WERI-Rb-1 (cell line): ENCODE data around the gene TDRKH.

Experiments used
- DNase-seq: peaks from one replicate; pipeline ENCODE4 v3.0.0-alpha.2; 2020
- H3K27ac ChIP-seq: fragments of 250-450 bp; sonication (Bioruptor Pico); 2 replicates; pipeline ENCODE4 v1.5.1; 2020; ENCODE audit warnings: mild to moderate bottlenecking, moderate library complexity
- H3K27me3 ChIP-seq: fragments of 250-450 bp; sonication (Bioruptor Pico); 2 replicates; pipeline ENCODE4 v1.5.1; 2021; ENCODE audit warnings: mild to moderate bottlenecking, low read depth, moderate library complexity; ENCODE audit not compliant: insufficient read depth, severe bottlenecking
- H3K36me3 ChIP-seq: fragments of 250-450 bp; sonication (Bioruptor Pico); 2 replicates; pipeline ENCODE4 v1.5.1; 2020; ENCODE audit warnings: mild to moderate bottlenecking, moderate library complexity
- H3K4me3 ChIP-seq: 2 replicates; pipeline ENCODE4 v1.5.1; 2011; ENCODE audit warnings: low read depth, mild to moderate bottlenecking, control low read depth, low read length
- H3K9me3 ChIP-seq: fragments of 250-450 bp; sonication (Bioruptor Pico); 2 replicates; pipeline ENCODE4 v1.5.1; 2021; ENCODE audit warnings: mild to moderate bottlenecking, moderate library complexity; ENCODE audit not compliant: severe bottlenecking
- TF ChIP-seq, protein P1 (sequence below): IDR thresholded peaks from 2 replicates; pipeline ENCODE4 v1.5.1; 2011; ENCODE audit warnings: low read depth, mild to moderate bottlenecking, control low read depth, inconsistent platforms, low read length

Gene TDRKH

DNA sequence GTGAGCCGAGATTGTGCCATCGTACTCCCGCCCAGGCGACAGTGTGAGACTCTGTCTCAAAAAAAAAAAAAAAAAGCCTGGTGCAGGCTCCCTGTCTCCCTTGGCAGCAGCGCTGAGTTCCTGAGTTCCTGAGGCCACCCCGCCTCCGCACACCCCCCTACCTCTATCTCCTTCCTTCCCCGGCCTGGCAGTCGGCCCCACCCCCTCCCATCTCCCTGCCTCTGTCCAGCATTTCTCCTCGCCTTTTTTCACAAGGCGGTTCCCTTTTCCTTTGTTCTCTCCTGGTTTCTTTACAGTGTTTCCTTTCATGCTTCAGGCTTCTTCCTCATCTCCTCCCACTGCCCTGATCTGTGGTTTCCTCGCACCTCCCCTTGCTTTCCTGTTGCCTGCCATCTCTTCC, 38.6 kb upstream of the TDRKH start:
- no peaks in the 10 kb centered on the region for H3K27me3 ChIP-seq
- no peaks in the 10 kb centered on the region for H3K36me3 ChIP-seq
- H3K4me3 ChIP-seq = no peak overlapping the region
- no peak overlapping the region for H3K27ac ChIP-seq
- DNase-seq = peak; percentile 60
- H3K9me3 ChIP-seq = no peaks in the 10 kb centered on the region
- TF ChIP-seq, protein P1, sequence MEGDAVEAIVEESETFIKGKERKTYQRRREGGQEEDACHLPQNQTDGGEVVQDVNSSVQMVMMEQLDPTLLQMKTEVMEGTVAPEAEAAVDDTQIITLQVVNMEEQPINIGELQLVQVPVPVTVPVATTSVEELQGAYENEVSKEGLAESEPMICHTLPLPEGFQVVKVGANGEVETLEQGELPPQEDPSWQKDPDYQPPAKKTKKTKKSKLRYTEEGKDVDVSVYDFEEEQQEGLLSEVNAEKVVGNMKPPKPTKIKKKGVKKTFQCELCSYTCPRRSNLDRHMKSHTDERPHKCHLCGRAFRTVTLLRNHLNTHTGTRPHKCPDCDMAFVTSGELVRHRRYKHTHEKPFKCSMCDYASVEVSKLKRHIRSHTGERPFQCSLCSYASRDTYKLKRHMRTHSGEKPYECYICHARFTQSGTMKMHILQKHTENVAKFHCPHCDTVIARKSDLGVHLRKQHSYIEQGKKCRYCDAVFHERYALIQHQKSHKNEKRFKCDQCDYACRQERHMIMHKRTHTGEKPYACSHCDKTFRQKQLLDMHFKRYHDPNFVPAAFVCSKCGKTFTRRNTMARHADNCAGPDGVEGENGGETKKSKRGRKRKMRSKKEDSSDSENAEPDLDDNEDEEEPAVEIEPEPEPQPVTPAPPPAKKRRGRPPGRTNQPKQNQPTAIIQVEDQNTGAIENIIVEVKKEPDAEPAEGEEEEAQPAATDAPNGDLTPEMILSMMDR = no peak

- no peak overlapping the region for H3K4me3 ChIP-seq
- TF ChIP-seq, protein P1 = no peak
- no peaks in the 10 kb centered on the region for H3K9me3 ChIP-seq
- H3K27ac ChIP-seq = peak overlapping the region; percentile 0; the same call in 1 of the 2 replicates
- H3K36me3 ChIP-seq = no peaks in the 10 kb centered on the region
- H3K27me3 ChIP-seq = no peaks in the 10 kb centered on the region
- peak; percentile 84 for DNase-seq
These were observed 37.6 kb upstream of the TDRKH start for GRCh38 chr1:151827853-151828252.

- Histone ChIP-seq H3K9me3 (no peaks in the 10 kb centered on the region), H3K4me3 (no peak overlapping the region), H3K27me3 (no peaks in the 10 kb centered on the region), H3K27ac (no peak overlapping the region), H3K36me3 (no peaks in the 10 kb centered on the region)
- peak; percentile 56 for DNase-seq
- TF ChIP-seq, protein P1 = no peak
These were observed 35.7 kb upstream of the TDRKH start for GRCh38 chr1:151825751-151826660.

- H3K27ac ChIP-seq = no peak overlapping the region
- no peaks in the 10 kb centered on the region for H3K27me3 ChIP-seq
- no peaks in the 10 kb centered on the region for H3K36me3 ChIP-seq
- no peak for DNase-seq
- TF ChIP-seq, protein P1 = no peak
- no peak overlapping the region for H3K4me3 ChIP-seq
- H3K9me3 ChIP-seq = no peaks in the 10 kb centered on the region
These were observed 34.9 kb upstream of the TDRKH start for GRCh38 chr1:151825204-151825603.

- Histone ChIP-seq H3K36me3 (no peaks in the 10 kb centered on the region), H3K4me3 (no peak overlapping the region), H3K9me3 (no peaks in the 10 kb centered on the region), H3K27me3 (no peaks in the 10 kb centered on the region), H3K27ac (no peak overlapping the region)
- TF ChIP-seq, protein P1 = no peak
- no peak for DNase-seq
These were observed 32.9 kb upstream of the TDRKH start for GRCh38 chr1:151823175-151823574.
